ENCODE data around the gene SPIN1.
"Not testable (repeated sequence)": the region's sequence is repeated elsewhere in the genome, so short reads cannot be mapped to it uniquely, and the experiment has no call there.

The SPIN1 gene

GRCh38 chr9:88383176-88383575 lies 5.1 kb upstream of the SPIN1 start:
- no peak for TF ChIP-seq CTCF (IDR thresholded peaks at IDR 0.05; ENCODE audit: low read depth, low read length, missing control alignments)
- no peak for DNase-seq
- in situ Hi-C loops (cut with HindIII; ENCODE audit: low pct_ligation_motif_present, low sequenced_read_pairs): no loop called here
- Histone ChIP-seq H3K4me3 (ENCODE audit: low read depth, low read length) (no peak overlapping the region), H3K36me3 (replicated peaks) (no peaks in the 10 kb centered on the region), H3K27ac (no peak overlapping the region), H3K27me3 (replicated peaks) (no peaks in the 10 kb centered on the region)

GRCh38 chr9:88386137-88386536 lies 2.1 kb upstream of the SPIN1 start:
- DNase-seq; H3K36me3 ChIP-seq (replicated peaks); H3K4me3 ChIP-seq (ENCODE audit: low read depth, low read length); H3K27ac ChIP-seq; H3K27me3 ChIP-seq (replicated peaks); in situ Hi-C loops (cut with HindIII; ENCODE audit: low pct_ligation_motif_present, low sequenced_read_pairs): not testable (repeated sequence)

GRCh38 chr9:88387036-88387551 lies 1.1 kb upstream of the SPIN1 start:
- Histone ChIP-seq H3K36me3 (replicated peaks) (no peaks in the 10 kb centered on the region), H3K4me3 (ENCODE audit: low read depth, low read length) (peak overlapping the region; percentile 86), H3K27ac (peak overlapping the region; percentile 96), H3K27me3 (replicated peaks) (no peaks in the 10 kb centered on the region)
- in situ Hi-C loops (cut with HindIII; ENCODE audit: low pct_ligation_motif_present, low sequenced_read_pairs): no loop called here
- DNase-seq: no peak
- TF ChIP-seq CTCF (IDR thresholded peaks at IDR 0.05; ENCODE audit: low read depth, low read length, missing control alignments): no peak

GRCh38 chr9:88387552-88388202 lies 567 bp upstream of the SPIN1 start:
- Histone ChIP-seq H3K27me3 (replicated peaks) (no peaks in the 10 kb centered on the region), H3K4me3 (ENCODE audit: low read depth, low read length) (peak overlapping the region; percentile 86), H3K36me3 (replicated peaks) (no peaks in the 10 kb centered on the region), H3K27ac (peak overlapping the region; percentile 96)
- peak; percentile 53 for DNase-seq
- TF ChIP-seq CTCF (IDR thresholded peaks at IDR 0.05; ENCODE audit: low read depth, low read length, missing control alignments): no peak
- in situ Hi-C loops (cut with HindIII; ENCODE audit: low pct_ligation_motif_present, low sequenced_read_pairs): no loop called here

DNA sequence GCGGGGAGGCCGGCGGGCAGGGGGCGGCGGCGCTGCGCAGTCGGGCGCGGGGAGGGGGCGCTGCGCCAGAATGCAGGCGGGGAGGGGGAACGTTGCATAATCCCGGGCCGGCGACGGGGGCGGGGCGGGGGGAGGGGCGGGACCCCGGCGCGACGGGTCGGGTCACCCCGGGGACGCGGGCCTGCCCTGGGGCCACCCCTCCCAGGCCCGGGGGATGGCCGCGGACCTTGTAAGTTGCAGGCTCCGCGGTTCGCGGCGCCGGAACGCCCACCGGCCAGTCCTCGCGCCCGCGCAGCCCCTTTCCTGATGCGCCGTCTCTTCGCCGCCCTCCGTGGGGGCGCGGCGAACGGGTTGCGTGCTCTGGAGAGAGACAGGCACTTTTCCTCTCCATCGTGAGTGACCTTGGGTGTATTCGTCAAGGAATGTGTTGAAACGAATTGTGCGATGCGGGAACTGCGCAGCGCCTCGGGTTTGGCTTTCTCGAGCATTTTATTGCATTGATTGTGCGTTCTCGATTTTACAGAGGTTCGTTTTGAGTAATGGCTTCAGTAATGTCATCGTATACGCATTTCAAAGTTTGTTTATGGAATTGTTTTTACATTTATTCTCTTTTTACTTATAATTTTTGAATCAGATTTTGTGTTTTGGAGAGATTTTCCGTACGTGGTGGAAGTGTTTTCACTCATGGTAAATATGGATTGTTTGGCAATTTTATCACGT lies 802 bp downstream of the SPIN1 start:
- Histone ChIP-seq H3K27me3 (replicated peaks) (no peaks in the 10 kb centered on the region), H3K4me3 (ENCODE audit: low read depth, low read length) (peak overlapping the region; percentile 78), H3K36me3 (replicated peaks) (no peaks in the 10 kb centered on the region), H3K27ac (peak overlapping the region; percentile 96)
- peak; percentile 62 for DNase-seq
- no peak for TF ChIP-seq CTCF (IDR thresholded peaks at IDR 0.05; ENCODE audit: low read depth, low read length, missing control alignments)
- in situ Hi-C loops (cut with HindIII; ENCODE audit: low pct_ligation_motif_present, low sequenced_read_pairs): no loop called here

DNA sequence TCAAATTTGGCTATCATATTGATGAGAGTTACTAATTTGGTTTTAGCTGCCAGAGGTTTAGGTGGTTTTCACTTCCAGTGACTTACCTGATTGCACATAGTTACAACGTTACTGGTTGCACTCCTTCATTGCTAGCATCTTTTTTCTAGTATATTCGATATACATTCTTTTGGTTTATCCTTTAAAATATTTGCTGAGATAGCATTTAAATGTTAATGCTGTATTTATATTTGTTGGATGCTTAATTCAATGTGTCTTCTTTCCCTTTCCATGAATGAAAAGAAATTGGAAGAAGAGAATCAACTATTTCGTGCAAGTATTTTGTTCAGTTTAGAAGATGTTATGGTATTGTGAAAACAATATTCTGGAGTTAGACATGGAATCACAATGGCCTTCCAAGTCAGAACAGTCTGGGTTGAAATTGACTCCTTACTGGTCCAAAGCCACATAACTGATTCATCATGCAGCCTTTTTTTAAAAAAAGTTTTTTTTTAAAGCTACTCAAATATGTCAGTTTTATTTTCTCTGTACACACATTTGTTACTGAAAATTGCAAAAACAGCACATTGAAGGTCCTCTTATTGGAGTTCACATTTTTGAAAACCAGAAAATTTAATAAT lies 2.2 kb downstream of the SPIN1 start:
- Histone ChIP-seq H3K36me3 (replicated peaks) (no peaks in the 10 kb centered on the region), H3K27ac (no peak overlapping the region), H3K27me3 (replicated peaks) (no peaks in the 10 kb centered on the region), H3K4me3 (ENCODE audit: low read depth, low read length) (peak overlapping the region; percentile 78)
- in situ Hi-C loops (cut with HindIII; ENCODE audit: low pct_ligation_motif_present, low sequenced_read_pairs): no loop called here
- DNase-seq: no peak
- TF ChIP-seq CTCF (IDR thresholded peaks at IDR 0.05; ENCODE audit: low read depth, low read length, missing control alignments): no peak
